Panc1 (cell line): ENCODE data around the gene MTHFD1L.

ENCODE experiments used
- CTCF ChIP-seq: fragments of 450-650 bp; IDR thresholded peaks from 2 replicates; pipeline ENCODE4 v1.5.1; 2017; ENCODE audit warnings: mild to moderate bottlenecking
- POLR2AphosphoS5 ChIP-seq: IDR thresholded peaks from 2 replicates; pipeline ENCODE4 v1.6.1; 2012; ENCODE audit warnings: mild to moderate bottlenecking, low read depth, low read length, moderate library complexity
- REST ChIP-seq, 2 experiments: IDR thresholded peaks; 2 replicates each; pipeline ENCODE4 v1.6.1; 2011 to 2012; ENCODE audit warnings: low read depth in 2 of 2, control low read depth in 1 of 2, low read length in 1 of 2, mild to moderate bottlenecking in 1 of 2, moderate library complexity in 1 of 2; ENCODE audit not compliant: insufficient read depth in 1 of 2
- SIN3A ChIP-seq: IDR thresholded peaks from 2 replicates; pipeline ENCODE4 v1.6.1; 2012; ENCODE audit warnings: low read depth, mild to moderate bottlenecking, low read length, moderate library complexity, borderline replicate concordance; ENCODE audit not compliant: insufficient read depth
- TCF7L2 ChIP-seq: IDR thresholded peaks from 2 replicates; pipeline ENCODE4 v1.6.1; 2011; ENCODE audit warnings: mild to moderate bottlenecking, low read depth, low read length, inconsistent platforms

- TF ChIP-seq CTCF (no peak), SIN3A (no peak), REST (IDR thresholded peaks at IDR 0.05; ENCODE audit: insufficient read depth in 1 of 2, low read depth in 2 of 2, low read length in 1 of 2) (no peak), POLR2AphosphoS5 (no peak), TCF7L2 (no peak)
These were observed 67.5 kb downstream of the MTHFD1L start for GRCh38 chr6:150932996-150933395.
